ENCODE results near the gene DCAF8.

The DCAF8 gene

GRCh38 chr1:160232911-160233310 lies 29.4 kb downstream of the DCAF8 start:
- peaks cover 84% of the 10 kb centered on the region for H3K36me3 ChIP-seq
- no peaks in the 10 kb centered on the region for H3K27me3 ChIP-seq
- no peaks in the 10 kb centered on the region for H3K4me1 ChIP-seq (ENCODE audit: control insufficient read depth in 1 of 2, insufficient read depth in 1 of 2, low read depth in 1 of 2, low read length in 1 of 2)
- no peaks in the 10 kb centered on the region for H3K9me3 ChIP-seq
- H3K4me3 ChIP-seq (ENCODE audit: low read depth in 1 of 2, low read length in 1 of 2) = no peak overlapping the region
- TF ChIP-seq CTCF (IDR thresholded peaks at IDR 0.05) = no peak
- no peak overlapping the region for H3K27ac ChIP-seq

- no peak for TF ChIP-seq CTCF (IDR thresholded peaks at IDR 0.05)
- Histone ChIP-seq H3K4me1 (ENCODE audit: control insufficient read depth in 1 of 2, insufficient read depth in 1 of 2, low read depth in 1 of 2, low read length in 1 of 2) (no peaks in the 10 kb centered on the region), H3K4me3 (ENCODE audit: low read depth in 1 of 2, low read length in 1 of 2) (no peak overlapping the region), H3K27me3 (no peaks in the 10 kb centered on the region), H3K9me3 (no peaks in the 10 kb centered on the region), H3K27ac (no peak overlapping the region), H3K36me3 (peaks cover 87% of the 10 kb centered on the region)
Observed at GRCh38 chr1:160228431-160228830, 33.9 kb downstream of the DCAF8 start.

- Histone ChIP-seq H3K4me1 (ENCODE audit: control insufficient read depth in 1 of 2, insufficient read depth in 1 of 2, low read depth in 1 of 2, low read length in 1 of 2) (no peaks in the 10 kb centered on the region), H3K9me3 (no peaks in the 10 kb centered on the region), H3K36me3 (peaks cover 95% of the 10 kb centered on the region), H3K27me3 (no peaks in the 10 kb centered on the region), H3K4me3 (ENCODE audit: low read depth in 1 of 2, low read length in 1 of 2) (no peak overlapping the region), H3K27ac (no peak overlapping the region)
- TF ChIP-seq CTCF (IDR thresholded peaks at IDR 0.05) = no peak
Observed at GRCh38 chr1:160227561-160227960, 34.8 kb downstream of the DCAF8 start.

GRCh38 chr1:160227034-160227433 lies 35.3 kb downstream of the DCAF8 start:
- Histone ChIP-seq H3K36me3 (peaks cover 97% of the 10 kb centered on the region), H3K27ac (no peak overlapping the region), H3K9me3 (no peaks in the 10 kb centered on the region), H3K4me1 (ENCODE audit: control insufficient read depth in 1 of 2, insufficient read depth in 1 of 2, low read depth in 1 of 2, low read length in 1 of 2) (no peaks in the 10 kb centered on the region), H3K4me3 (ENCODE audit: low read depth in 1 of 2, low read length in 1 of 2) (no peak overlapping the region), H3K27me3 (no peaks in the 10 kb centered on the region)
- TF ChIP-seq CTCF (IDR thresholded peaks at IDR 0.05) = no peak

- Histone ChIP-seq H3K4me1 (ENCODE audit: control insufficient read depth in 1 of 2, insufficient read depth in 1 of 2, low read depth in 1 of 2, low read length in 1 of 2) (no peaks in the 10 kb centered on the region), H3K4me3 (ENCODE audit: low read depth in 1 of 2, low read length in 1 of 2) (no peak overlapping the region), H3K27me3 (no peaks in the 10 kb centered on the region), H3K27ac (no peak overlapping the region), H3K36me3 (peaks cover 96% of the 10 kb centered on the region), H3K9me3 (no peaks in the 10 kb centered on the region)
- no peak for TF ChIP-seq CTCF (IDR thresholded peaks at IDR 0.05)
Observed at GRCh38 chr1:160226623-160227022, 35.7 kb downstream of the DCAF8 start.

GRCh38 chr1:160225345-160225744 lies 37.0 kb downstream of the DCAF8 start:
- H3K4me1 ChIP-seq (ENCODE audit: control insufficient read depth in 1 of 2, insufficient read depth in 1 of 2, low read depth in 1 of 2, low read length in 1 of 2) = no peaks in the 10 kb centered on the region
- peaks cover 97% of the 10 kb centered on the region for H3K36me3 ChIP-seq
- TF ChIP-seq CTCF (IDR thresholded peaks at IDR 0.05) = no peak
- no peak overlapping the region for H3K4me3 ChIP-seq (ENCODE audit: low read depth in 1 of 2, low read length in 1 of 2)
- H3K27me3 ChIP-seq = no peaks in the 10 kb centered on the region
- no peaks in the 10 kb centered on the region for H3K9me3 ChIP-seq
- no peak overlapping the region for H3K27ac ChIP-seq
